DMS53 (cell line): ENCODE measurements around the gene TUB.

Source experiments
- DNase-seq: peaks from one replicate; lab custom pipeline; 2025; lab: John Stamatoyannopoulos, UW

TUB gene

GRCh38 chr11:8080674-8081590 is at the start of gene TUB:
TUB (plus strand) TSS chr11:8081211; CDS start chr11:8081511, 300 bp downstream.
- peak; percentile 72 for DNase-seq

DNA sequence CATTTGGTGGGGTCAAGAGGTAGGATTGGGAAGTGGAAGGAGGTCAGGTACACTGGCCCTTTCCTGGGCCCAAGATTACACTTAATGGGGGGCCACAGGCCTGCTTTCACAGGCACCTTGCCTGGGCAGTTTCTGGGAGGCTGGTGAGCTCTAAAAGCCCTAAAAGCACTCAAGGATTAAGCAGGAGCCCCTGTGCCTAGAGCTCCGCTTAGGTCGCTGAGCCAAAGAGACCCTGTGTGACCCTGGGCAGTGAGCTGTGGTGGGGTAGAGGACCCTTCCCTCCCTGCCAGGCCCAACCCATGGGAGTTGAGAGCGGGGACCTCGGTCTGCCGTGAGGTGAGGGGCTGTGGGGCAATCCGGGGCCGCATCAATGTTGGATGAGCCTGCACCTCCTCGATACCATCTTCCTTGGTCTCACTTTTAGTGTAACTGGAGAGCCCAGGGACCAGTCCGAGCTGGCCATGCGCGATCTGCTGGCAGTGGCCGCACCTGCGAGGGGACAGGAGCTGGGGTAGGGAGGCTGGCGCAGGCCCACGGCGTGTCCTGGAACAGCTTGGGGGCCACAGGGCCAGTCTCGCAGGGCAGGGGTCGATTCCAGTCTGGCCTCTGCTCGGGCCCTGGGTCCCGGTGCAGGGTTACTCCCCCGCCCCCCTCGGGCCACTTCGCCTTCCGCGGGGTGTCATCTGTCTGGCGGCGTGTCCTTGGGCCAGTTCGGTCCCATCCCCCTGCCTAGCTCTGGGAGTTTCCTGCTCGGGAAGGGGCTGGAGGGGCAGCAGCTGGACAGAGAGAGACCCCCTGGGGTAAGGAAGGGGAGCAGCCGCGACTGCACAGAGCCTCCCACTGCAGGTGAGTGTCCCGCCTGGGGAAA is 49.5 kb upstream of the TUB start:
- no peak for DNase-seq

- DNase-seq: no peak
These were observed 48.9 kb upstream of the TUB start for GRCh38 chr11:8032122-8032521.

DNA sequence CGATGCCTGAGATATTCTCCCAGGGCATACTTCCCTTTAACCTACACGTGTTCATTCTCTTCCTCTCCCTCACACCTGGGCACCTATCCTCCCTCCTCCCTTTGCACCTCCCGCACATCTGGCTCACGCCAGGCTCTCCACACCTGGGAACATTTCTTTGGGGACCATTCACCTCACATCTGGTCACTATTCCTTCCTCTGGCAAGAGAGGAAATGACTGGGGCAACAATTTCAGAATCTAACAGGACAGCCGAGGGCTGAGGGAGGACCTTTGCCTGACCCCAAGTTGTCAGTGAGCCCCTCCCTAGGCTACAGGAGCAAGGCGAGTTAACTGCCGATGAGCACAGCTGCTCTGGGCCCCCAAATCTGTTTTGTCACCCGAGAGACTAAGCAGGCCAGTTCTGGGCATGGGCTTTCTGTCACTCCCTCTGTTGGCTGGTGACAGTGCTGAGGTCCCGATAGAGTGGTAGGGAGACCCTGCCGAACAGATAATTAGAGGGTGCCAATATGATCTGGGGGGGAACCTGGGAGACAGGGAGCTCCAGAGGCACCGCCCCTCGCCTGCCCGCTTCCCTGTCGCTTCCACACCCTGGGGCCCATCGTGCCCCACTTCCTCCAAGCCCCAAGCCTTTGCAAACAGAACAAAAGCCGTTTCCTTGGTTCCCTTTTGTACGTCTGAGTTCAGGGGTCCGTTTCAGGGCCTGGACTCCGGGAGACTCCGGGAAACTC is 48.3 kb upstream of the TUB start:
- DNase-seq: no peak

GRCh38 chr11:8033305-8034105 is 47.5 kb upstream of the TUB start:
- peak; percentile 76 for DNase-seq

DNA sequence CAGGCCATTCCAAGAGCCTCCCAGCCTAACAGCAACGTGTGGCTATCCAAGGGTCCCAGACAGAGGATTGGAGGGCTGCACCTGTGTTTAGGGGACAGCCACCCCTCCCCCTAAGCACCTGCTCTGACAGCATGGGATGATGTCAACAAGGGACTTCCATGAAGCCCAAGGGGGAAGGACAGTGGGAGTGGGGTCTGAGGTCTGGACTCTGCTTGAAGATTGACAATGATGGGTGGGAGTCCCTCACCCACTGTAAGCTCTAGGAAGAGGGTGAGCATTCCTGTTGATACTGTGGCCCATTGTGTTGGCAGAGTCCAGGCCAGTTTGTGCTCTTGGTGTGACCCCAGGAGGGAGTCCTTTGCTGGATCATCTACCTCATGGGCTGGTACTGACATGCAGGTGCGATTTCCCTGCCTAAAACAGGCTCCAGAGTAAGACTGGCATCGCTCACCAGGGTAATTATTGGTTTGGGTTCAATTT is 46.9 kb upstream of the TUB start:
- no peak for DNase-seq

- no peak for DNase-seq
These were observed 46.3 kb upstream of the TUB start for GRCh38 chr11:8034604-8035190.

DNA sequence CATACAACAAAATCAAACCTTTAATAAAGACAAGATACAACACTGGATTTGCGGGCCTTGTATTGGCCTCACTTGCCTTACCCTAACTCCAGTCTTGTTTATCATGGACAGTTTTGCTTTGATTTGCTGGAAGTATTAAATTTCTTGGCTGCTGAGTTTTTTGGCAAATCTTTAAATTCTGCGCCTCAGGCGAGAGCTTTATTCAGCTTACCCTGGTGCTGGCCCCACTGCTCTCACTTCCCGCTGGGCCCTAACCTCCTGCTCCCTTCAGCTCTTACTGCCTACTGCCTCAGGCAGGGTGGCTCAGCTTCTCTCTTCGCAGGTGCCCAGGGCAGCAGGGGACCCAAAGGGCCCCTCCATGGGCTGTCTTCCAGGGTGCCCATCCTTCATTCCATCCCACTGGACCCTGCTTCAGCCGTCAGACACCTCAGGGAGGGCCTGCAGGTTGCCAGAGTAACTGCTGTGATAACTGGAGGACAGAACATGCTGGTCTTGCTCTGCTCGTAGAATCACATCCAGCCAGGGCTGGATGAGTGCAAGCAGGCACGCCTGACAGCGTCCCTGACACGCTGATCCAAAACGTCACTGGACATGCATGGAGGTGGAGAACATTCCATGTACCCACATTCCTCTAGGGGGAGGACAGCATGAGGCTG is 45.7 kb upstream of the TUB start:
- DNase-seq: no peak

- no peak for DNase-seq
These were observed 44.8 kb upstream of the TUB start for GRCh38 chr11:8036002-8036802.

GRCh38 chr11:8036986-8037385 is 44.0 kb upstream of the TUB start:
- DNase-seq: no peak

DNA sequence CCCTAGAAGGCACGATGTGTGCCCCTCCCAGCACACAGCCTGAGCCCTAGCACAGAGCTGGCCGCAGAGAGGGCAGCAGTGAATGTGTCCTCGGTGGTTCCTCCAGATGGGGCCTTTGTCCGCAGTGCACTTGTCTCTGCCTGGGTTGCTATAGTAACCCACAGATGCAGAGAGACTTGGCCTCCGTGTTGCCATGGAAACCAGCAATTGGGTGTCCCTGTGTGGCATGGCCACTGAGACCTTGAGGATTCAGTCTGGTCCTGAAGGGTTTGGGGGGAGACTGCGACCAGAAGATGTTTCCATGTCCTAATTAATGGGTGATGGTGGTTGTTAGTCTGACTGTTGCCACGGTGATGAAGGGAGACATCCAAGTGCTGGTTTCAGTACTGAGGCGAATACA is 42.6 kb upstream of the TUB start:
- peak; percentile 78 for DNase-seq

GRCh38 chr11:8038811-8039529 is 42.0 kb upstream of the TUB start:
- no peak for DNase-seq

GRCh38 chr11:8039530-8040260 is 41.3 kb upstream of the TUB start:
- no peak for DNase-seq

- no peak for DNase-seq
These were observed 40.6 kb upstream of the TUB start for GRCh38 chr11:8040261-8040920.

GRCh38 chr11:8040921-8041285 is 40.1 kb upstream of the TUB start:
- DNase-seq: no peak

- DNase-seq: no peak
These were observed 39.4 kb upstream of the TUB start for GRCh38 chr11:8041576-8041975.

DNA sequence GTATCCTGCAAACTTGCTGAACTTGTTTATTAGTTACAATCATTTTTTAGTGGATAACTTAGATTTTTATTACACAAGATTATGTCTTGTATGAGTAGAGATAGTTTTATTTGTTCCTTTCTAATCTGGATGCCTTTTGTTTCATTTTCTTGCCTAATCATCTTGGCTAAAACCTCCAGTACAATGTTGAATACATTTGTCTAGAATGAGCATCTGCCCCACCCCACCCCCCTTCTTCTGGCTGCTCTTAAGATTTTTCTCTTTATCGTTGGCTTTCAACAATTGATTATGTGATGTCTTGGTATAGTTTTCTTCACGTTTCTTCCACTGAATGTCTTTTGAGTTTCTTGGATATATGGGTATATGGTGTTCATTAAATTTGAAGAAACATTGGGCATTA is 37.3 kb upstream of the TUB start:
- DNase-seq: no peak

GRCh38 chr11:8045839-8046238 is 35.2 kb upstream of the TUB start:
- DNase-seq: no peak
